CD4-positive, alpha-beta T cell treated with Interferon gamma for 1 hour (primary cell): ENCODE results near the gene TBC1D25.

Experiments
- DNase-seq: peaks from one replicate; pipeline ENCODE4 v3.0.0-alpha.2; 2020

The TBC1D25 gene

GRCh38 chrX:48573690-48574269 is 34.3 kb downstream of the TBC1D25 start:
- peak; percentile 62 for DNase-seq

DNA sequence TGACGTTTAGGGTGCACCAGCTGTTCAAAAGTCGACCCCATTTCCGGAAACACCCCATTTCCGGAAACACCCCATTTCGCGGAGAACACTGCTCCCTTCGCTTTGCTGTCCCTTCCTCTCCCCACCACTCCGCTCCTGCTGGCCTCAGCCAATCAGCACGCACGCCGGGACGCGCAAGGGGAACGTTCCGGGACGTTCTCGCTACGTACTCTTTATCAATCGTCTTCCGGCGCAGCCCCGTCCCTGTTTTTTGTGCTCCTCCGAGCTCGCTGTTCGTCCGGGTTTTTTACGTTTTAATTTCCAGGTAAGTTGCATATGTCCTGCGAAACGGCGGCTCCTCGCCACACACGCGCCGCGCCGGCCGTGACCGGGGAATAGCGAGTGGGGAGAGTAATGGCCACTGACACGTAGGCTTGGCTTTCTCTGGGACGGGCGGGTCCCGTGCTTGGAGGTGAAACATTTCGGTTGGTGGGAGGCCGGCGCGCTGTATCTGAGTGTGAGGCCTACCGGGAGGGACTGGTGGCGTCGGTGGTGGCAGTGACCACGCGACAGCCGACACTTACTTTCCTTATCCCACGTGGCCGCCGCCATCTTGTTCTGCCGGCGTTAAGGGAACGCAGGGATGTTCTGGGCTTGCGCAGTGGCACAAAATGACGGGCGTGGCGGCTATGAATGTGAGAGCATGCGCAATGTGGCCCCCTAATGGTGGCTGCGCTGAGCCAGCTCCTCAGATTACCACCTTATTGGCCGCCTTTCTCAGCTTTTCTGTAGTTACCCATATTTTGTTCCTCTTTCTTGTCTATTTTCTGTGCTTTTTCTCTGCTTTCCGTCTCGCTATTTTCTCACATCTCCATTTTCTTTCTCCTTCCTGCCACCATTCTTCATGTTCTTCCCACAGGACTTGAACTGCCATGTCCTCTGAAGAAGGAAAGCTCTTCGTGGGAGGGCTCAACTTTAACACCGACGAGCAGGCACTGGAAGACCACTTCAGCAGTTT is 35.1 kb downstream of the TBC1D25 start, which contains the start of gene RBM3:
Gene RBM3, plus strand, starts transcription at position 215 of the 997 bp plus-strand sequence. Its CDS starts 697 bp downstream, at position 912.
- DNase-seq: peak; percentile 96

DNA sequence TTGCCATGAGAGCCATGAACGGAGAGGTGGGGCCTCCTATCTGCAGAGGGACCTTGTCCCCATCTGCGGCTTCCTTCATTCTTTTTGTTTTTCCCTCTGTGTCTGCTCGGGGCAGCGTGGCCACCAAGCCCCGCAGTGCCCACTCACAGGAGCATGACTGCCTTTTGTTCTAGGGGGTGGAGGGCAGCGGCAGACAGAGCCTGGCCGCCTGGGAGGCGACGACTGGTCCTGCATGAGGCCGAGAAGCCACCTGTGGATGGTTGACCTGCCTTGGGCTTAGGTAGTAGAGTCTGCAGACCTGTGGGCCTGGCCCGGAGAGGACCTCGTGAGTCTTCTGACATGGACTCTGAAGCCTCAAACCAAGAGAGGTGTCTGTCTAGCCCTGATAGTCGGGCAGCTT is 36.1 kb downstream of the TBC1D25 start:
- DNase-seq: no peak

- DNase-seq: no peak
Observed at GRCh38 chrX:48576108-48576507, 36.6 kb downstream of the TBC1D25 start.

DNA sequence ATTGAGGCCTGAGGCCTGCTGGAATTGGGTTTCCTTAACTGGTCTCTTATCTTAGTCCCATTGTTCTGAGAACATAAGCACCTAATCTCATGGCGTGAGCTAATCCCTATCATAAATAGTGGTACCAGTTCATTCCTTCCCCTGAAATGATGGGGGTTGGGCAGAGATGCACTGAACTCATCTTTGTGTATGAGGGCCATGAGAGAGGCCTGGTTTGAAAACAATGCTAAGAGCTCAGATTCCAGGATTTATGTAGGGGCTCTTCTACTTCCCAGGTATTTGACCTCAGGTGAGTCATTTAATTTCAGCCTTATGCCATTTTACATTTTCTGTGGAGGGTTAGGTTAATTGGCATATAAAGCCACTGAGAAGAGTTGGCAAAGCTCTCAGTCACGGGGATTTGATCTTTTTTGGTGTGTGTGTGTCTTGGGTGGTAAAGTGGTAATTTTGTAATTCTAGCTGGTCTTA is 39.2 kb downstream of the TBC1D25 start:
- no peak for DNase-seq

DNA sequence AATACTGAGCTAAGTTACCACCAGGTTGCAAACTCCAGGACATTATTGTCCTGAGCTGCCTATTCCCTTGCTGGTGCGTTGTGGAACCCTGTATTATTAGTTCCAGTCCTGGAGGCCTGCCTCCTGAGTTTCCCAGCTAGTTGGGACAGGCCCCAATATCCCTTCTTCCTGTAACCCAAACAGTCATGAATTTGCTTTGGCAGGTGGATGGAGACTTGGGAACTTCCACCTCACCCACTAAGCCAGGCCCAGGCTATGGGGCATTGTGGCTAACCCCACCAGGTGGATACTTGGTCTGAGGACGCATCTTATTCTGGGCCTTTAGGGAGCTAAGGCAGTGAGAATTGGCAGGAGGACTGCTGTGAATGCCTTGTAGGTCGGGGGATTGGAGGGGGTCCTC is 39.7 kb downstream of the TBC1D25 start:
- no peak for DNase-seq

GRCh38 chrX:48580662-48581061 is 41.1 kb downstream of the TBC1D25 start:
- no peak for DNase-seq

DNA sequence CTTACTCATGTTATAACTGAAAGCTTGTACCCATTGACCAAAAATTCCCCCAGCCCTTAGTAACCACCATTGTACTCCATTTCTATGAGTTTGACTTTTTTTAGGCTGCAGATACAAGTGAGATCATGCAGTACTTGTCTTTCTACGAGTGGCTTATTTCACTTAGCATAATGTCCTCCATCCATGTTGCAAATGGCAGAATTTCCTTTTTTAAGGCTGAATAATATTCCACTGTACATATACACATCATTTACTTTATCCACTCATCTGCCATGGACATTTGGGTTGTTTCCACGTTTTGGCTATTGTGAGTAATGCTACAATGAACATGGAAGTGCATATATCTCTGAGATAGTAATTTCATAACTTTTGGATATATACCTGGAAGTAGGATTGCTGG is 45.2 kb downstream of the TBC1D25 start:
- no peak for DNase-seq

GRCh38 chrX:48589482-48590162 is 50.1 kb downstream of the TBC1D25 start:
- DNase-seq: no peak

DNA sequence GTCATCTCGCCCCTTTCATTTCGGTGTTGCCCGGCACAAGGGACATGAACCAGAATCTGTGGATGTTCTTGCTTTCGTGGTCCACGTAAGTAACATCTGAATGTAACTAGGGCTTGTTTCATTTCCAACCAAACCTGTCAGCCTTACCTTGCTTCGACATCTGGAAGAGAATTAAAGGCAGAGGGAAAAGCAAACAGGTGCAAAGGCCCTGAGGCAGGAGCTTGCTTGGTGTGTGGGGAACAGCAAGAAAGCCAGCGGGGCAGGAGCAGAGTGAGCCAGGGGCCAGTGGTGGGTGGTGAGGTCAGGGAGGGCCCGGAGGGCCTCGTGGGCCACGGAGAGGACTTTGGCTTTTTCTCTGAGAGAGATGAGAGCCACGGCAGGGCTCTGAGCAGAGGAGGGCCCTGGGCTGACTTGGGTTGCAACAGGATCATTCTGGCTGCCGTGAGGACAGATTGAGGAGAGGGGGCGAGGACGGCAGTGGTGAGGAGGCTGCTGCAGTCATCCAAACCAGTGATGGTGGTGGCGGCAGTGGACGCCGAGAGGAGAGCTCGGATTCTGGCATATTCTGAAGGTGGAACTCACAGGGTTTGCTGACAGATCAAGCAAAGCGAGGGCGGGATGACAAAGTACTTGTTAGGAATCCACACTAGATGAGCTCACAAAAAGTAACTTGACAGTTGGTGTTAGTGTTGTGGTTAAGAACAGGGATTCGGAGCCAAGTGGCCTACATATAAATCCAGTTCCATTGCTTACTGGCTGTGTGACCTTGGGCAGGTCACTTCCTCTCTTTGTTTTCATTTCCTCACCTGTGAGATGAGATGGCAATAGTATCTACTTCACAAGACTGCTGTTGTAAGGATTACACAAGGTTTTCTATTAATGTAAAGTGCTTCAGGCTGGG is 50.9 kb downstream of the TBC1D25 start:
- DNase-seq: no peak

DNA sequence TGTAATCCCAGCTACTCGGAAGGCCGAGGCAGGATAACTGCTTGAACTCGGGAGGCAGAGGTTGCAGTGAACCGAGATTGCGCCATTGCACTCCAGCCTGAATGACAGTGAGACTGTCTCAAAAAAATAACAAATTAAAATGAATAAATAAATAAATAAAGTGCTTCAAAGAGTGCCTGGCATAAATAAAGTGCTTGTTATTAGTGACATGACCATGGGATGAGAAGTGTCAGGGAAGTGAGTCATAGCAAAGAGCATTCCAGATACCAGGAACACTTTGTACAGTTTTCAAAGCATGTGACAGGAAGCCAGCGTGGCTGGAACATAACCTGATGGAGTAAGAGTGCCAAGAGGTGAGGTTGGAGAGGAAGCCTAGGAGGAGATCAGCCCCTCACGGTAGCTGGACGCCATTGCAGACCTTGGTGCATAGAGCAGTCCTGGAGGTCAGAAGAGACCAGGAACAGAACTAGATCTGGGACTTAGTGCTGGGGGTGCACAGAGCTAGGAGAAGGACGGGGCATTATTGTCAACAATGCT is 51.8 kb downstream of the TBC1D25 start:
- DNase-seq: no peak

GRCh38 chrX:48592971-48593370 is 53.5 kb downstream of the TBC1D25 start:
- DNase-seq: no peak

DNA sequence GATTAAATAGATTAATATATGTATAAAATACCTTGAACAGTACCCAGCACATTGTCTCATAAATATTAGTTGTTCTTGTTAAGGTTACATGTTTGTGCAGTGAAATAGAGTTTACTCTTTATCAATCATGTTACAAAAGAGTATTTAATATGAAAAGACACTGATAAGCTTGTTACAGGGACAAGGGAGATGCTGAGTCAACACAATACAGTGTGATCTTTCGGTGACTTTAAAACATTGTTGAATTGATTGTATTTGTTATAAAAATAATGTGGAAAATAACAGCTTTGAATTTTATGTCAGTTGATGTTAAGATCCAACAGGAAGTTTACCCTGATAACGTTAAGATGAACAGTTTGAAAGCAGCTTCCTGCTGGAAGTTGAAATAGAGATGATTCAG is 56.4 kb downstream of the TBC1D25 start:
- no peak for DNase-seq

DNA sequence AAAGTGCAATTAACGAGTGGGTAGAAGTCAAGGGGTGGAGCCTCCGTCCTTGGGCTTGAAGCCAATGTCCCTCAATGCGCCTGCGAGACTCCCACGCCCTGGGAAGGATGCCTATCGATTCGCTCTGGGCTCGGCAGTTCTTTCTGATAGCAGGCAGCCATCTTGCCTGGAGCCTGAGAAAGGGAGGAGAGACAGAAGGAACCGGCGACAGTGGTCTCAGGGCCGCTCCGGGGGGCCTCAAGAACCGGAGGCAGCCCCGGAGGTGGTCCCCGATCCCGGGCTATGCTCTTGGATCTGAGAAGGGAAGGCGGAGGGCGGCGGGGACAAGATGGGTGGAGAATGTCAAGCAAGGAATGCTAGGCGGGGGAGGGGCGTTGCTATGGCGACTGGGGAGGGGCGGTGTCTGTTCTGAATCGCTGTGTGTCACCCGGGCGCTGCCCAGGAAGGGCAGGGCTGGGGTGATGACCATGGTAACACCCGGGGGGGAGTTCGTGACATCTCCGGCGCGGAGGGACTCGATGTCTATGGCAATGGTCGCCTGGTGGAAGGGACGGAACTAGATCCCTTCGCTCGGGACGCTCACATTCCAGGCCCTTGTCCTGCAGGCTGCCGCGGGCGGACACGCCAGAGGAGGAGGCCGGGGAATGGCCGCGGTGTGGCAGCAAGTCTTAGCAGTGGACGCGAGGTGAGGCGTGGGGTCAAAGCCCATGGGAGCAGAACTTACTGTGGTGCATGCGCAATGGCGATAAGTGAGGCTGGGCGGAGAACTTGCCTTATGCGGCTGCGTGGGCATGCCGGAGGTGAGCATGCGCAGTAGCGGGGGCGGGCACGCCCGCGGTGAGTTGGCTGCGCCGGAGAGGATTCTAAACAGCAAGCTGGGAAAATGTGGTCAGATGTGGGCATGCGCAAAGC is 58.1 kb downstream of the TBC1D25 start, which contains the start of gene WDR13:
Gene WDR13, plus strand, starts transcription at position 140 of the 912 bp plus-strand sequence. Its CDS starts 505 bp downstream, at position 645.
- DNase-seq: peak; percentile 93

GRCh38 chrX:48598614-48599013 is 59.1 kb downstream of the TBC1D25 start:
- DNase-seq: no peak

DNA sequence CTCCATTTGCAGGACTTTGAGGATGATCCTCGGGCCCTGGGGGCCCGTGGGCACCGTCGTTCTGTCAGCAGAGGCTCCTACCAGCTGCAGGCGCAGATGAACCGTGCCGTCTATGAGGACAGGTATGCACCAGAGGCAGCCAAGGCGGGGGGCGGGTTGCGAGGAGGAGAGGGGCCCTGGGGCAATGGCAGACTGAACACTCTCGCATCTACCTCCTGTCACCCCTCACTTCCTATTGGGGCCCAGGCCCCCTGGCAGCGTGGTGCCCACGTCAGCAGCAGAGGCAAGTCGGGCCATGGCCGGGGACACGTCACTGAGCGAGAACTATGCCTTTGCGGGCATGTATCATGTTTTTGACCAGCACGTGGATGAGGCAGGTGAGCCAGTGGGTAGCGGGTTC is 59.8 kb downstream of the TBC1D25 start:
- DNase-seq: no peak

DNA sequence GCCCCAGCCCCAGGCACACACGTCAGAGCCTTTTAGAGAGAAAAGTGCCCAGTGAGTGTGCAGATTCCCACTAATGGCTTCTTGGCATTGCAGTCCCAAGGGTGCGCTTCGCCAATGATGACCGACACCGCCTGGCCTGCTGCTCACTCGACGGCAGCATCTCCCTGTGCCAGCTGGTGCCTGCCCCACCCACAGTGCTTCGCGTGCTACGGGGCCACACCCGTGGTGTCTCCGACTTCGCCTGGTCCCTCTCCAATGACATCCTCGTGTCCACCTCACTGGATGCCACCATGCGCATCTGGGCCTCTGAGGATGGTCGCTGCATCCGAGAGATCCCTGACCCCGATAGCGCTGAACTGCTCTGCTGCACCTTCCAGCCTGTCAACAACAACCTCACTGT is 60.7 kb downstream of the TBC1D25 start:
- DNase-seq: no peak

GRCh38 chrX:48601741-48602394 is 62.4 kb downstream of the TBC1D25 start:
- no peak for DNase-seq

- no peak for DNase-seq
Observed at GRCh38 chrX:48604701-48605100, 65.2 kb downstream of the TBC1D25 start.

DNA sequence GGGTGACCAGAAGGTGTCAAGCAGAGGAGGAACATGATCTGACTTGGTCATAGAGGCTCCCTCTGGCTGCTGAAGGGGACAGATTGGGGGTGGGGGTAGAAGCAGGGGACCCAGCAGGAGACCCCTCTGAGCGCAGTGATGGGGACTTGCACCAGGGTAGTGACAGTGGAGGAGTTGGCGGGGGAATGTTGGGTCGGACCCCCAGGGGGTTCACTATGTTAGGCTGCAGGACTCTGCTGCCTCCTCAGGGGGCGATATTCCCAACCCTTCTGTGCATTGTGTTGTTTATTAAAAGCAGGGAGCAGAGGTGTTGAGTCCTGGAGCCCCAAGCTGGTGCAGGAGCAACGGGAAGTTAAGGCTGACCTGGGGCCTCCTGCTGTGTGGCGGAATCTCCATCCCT is 66.6 kb downstream of the TBC1D25 start:
- no peak for DNase-seq
